ENCODE measurements around the gene EPB41L3.

- TF ChIP-seq POLR2AphosphoS5 (IDR thresholded peaks at IDR 0.05) (no peak), CTCF (IDR thresholded peaks at IDR 0.05) (no peak)
Measured at GRCh38 chr18:5478261-5478660, 65.5 kb downstream of the EPB41L3 start.
